Heart left ventricle (tissue), 13 donors: Measurements from ENCODE around the gene MON2.

Experiments used
- CTCF ChIP-seq, 12 donors: fragments of 200-600 bp; sonication (generic) in 4 of 12; IDR thresholded peaks; one replicate each; pipeline versions ENCODE4 v1.5.0 to v1.8.0; 2018 to 2022; ENCODE audit warnings: antibody characterized with exemption in 12 of 12, mild to moderate bottlenecking in 5 of 12
- POLR2A ChIP-seq, 2 donors: fragments of 450-650 bp; IDR thresholded peaks; one replicate each; pipeline ENCODE4 v1.6.1; 2017; ENCODE audit warnings: antibody characterized with exemption in 2 of 2, mild to moderate bottlenecking in 2 of 2, moderate library complexity in 2 of 2
- donor health status: ischemic (EF 13 %, LVEDD 7.1; RV severe dilation, severe dysfunction).
- donor health status: DM: no; HTN: yes; CAD: no.
- donor health status: DM: no; HTN: no; CAD: no.
- donor health status: ischemic (EF 25% LVEDD 6.9; RV normal size, moderate dysfunction).
- donor health status: ischemic (EF 25% LVEDD 5.7; RV mildly dilated, moderate dysfunction).
- donor health status: ischemic (EF 35%, LVEDD 5.7; RV mildly dilated, moderate dysfunction).
- donor health status: nonischemic (EF 11% LVEDD 7.7; RV severe dilation, severe dysfunction).
- donor health status: DM: yes; HTN: yes; CAD: no.
- donor health status: PGD.
- donor health status: ischemic (EF 29% LVEDD 5.4; RV normal size, mild dysfunction).
- donor health status: nonischemic (EF 23%, LVEDD 6.1; RV moderate dilation, normal function).

- TF ChIP-seq POLR2A (IDR thresholded peaks at IDR 0.05) (no peak), CTCF (IDR thresholded peaks at IDR 0.05) (no peak)
These were observed 77.1 kb downstream of the MON2 start for GRCh38 chr12:62543741-62544140.
